DOHH2 (cell line): ENCODE results near the gene KDM2A.

Experiments
- H3F3A ChIP-seq: fragments of 200-600 bp; sonication (generic), shearing (Covaris generic); 2 replicates; pipeline ENCODE4 v1.6.0; 2016; ENCODE audit warnings: antibody characterized with exemption, mild to moderate bottlenecking; ENCODE audit not compliant: control insufficient read depth, insufficient read depth
- H3K27ac ChIP-seq: fragments of 200-600 bp; sonication (generic); 2 replicates; pipeline ENCODE4 v1.5.1; 2014; ENCODE audit warnings: low read depth, mild to moderate bottlenecking, low read length, moderate library complexity
- H3K27me3 ChIP-seq: fragments of 200-600 bp; sonication (generic); 2 replicates; pipeline ENCODE4 v1.6.1; 2014; ENCODE audit warnings: mild to moderate bottlenecking, low read length, mixed read lengths; ENCODE audit not compliant: control insufficient read depth
- H3K36me3 ChIP-seq: fragments of 200-600 bp; sonication (generic); 2 replicates; pipeline ENCODE4 v1.6.1; 2014; ENCODE audit warnings: mild to moderate bottlenecking, low read length, moderate library complexity, mixed read lengths; ENCODE audit not compliant: control insufficient read depth
- H3K4me1 ChIP-seq: fragments of 200-600 bp; sonication (generic); 2 replicates; pipeline ENCODE4 v1.6.1; 2014; ENCODE audit warnings: mild to moderate bottlenecking, low read length, mixed read lengths; ENCODE audit not compliant: control insufficient read depth
- H3K4me2 ChIP-seq: fragments of 200-600 bp; sonication (generic); 2 replicates; pipeline ENCODE4 v1.6.0; 2014; ENCODE audit warnings: mild to moderate bottlenecking, low read length, moderate library complexity
- H3K4me3 ChIP-seq: fragments of 200-600 bp; sonication (generic); 2 replicates; pipeline ENCODE4 v1.5.1; 2014; ENCODE audit warnings: mild to moderate bottlenecking, low read length, mixed read lengths
- H3K79me2 ChIP-seq: fragments of 200-600 bp; sonication (generic); 2 replicates; pipeline ENCODE4 v1.6.1; 2014; ENCODE audit warnings: mild to moderate bottlenecking, low read length, mixed read lengths; ENCODE audit not compliant: control insufficient read depth
- H3K9me2 ChIP-seq: fragments of 200-600 bp; sonication (generic); replicated peaks from 2 replicates; pipeline ENCODE4 v1.6.1; 2014; ENCODE audit warnings: mild to moderate bottlenecking, low read length, mixed read lengths; ENCODE audit not compliant: control insufficient read depth
- H3K9me3 ChIP-seq: fragments of 200-600 bp; sonication (generic); 2 replicates; pipeline ENCODE4 v1.6.1; 2014; ENCODE audit warnings: antibody characterized with exemption, low read length, mixed read lengths; ENCODE audit not compliant: control insufficient read depth, insufficient read depth
- H4K20me1 ChIP-seq: fragments of 200-600 bp; sonication (generic); 2 replicates; pipeline ENCODE4 v1.6.0; 2014; ENCODE audit warnings: low read depth, mild to moderate bottlenecking, antibody characterized with exemption, low read length, moderate library complexity; ENCODE audit not compliant: control insufficient read depth, insufficient read depth
- CTCF ChIP-seq: fragments of 200-600 bp; sonication (generic); IDR thresholded peaks from one replicate; pipeline ENCODE4 v1.5.1; 2014; ENCODE audit warnings: antibody characterized with exemption, mild to moderate bottlenecking, low read depth, low read length; ENCODE audit not compliant: poor library complexity, severe bottlenecking
- EZH2phosphoT487 ChIP-seq: fragments of 200-600 bp; sonication (generic); IDR thresholded peaks from 2 replicates; pipeline ENCODE4 v1.6.1; 2017; ENCODE audit warnings: borderline replicate concordance, mild to moderate bottlenecking, antibody characterized with exemption, low read length, moderate library complexity, mixed read lengths

KDM2A gene

DNA sequence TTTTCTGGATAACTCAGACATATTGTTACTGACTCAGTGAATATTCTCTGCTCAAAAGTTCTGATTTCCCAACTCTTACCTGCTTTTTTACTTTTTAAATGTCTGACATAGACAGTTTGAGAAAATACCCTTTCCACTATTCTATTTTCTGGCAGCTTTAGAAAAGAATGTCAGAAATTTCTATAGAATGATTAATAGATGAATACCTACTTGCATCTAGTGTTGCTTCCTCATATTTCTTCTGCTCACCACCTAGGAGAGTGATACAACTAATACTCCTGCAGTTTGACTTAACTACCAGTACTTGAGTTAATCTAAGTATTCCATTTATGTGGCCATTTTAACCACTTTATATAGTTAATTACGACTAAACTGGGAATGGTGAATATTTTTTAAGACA is 55.2 kb downstream of the KDM2A start:
- TF ChIP-seq EZH2phosphoT487 = no peak
- TF ChIP-seq CTCF = no peak
- Histone ChIP-seq H3K4me2 (no peak overlapping the region), H3K9me3 (no peaks in the 10 kb centered on the region), H3F3A (no peaks in the 10 kb centered on the region; the same call in none of the 2 replicates), H3K4me3 (no peak overlapping the region), H3K27ac (no peak overlapping the region), H3K36me3 (peaks cover 7% of the 10 kb centered on the region), H3K27me3 (no peaks in the 10 kb centered on the region), H3K9me2 (no peaks in the 10 kb centered on the region), H4K20me1 (peaks cover 22% of the 10 kb centered on the region), H3K4me1 (no peaks in the 10 kb centered on the region), H3K79me2 (peaks cover 96% of the 10 kb centered on the region)

DNA sequence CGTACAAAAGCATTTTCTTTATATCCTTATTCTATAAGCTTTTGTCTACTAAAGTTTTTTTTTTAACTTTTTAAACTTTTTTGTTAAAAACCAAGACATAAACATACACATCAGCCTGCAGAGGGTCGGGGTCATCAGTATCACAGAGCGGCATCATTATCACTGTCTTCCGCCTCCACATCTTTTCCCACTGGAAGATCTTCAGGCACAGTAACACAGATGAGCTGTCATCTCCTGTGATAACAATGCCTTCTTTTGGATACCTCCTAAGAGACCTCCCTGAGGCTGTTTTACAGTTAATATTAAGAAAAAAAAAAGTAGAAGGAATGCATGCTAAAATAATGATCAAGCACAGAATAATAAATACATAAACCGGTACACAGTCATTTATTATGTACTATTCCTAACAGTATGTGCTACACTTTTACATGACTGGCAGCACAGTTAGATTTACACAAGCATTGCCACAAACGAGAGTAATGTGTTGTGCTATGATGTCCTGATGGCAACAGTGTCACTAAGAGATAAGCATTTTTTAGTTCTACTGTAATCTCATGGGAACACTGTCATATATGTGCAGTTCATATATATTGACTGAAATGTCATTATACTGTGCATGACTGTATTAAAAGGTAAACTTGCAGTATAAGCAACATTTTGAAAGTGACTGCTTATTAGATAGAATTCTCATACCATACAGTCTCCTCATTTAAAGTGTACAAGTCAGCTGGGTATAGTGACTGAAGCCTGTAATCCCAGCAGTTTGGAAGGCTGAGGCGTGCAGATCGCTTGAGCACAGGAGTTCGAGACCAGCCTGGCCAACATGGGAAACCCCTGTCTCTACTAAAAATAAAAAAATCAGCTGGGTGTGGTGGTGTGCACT is 58.6 kb downstream of the KDM2A start:
- H3K9me3 ChIP-seq = no peaks in the 10 kb centered on the region
- H3K79me2 ChIP-seq = peaks cover 72% of the 10 kb centered on the region
- no peak overlapping the region for H3K27ac ChIP-seq
- peaks cover 11% of the 10 kb centered on the region; the same call in 1 of the 2 replicates for H4K20me1 ChIP-seq
- H3K4me3 ChIP-seq = no peak overlapping the region
- H3K9me2 ChIP-seq = no peaks in the 10 kb centered on the region
- H3F3A ChIP-seq = no peaks in the 10 kb centered on the region; the same call in none of the 2 replicates
- H3K4me2 ChIP-seq = no peak overlapping the region
- H3K27me3 ChIP-seq = no peaks in the 10 kb centered on the region
- TF ChIP-seq EZH2phosphoT487 (no peak), CTCF (no peak)
- peaks cover 27% of the 10 kb centered on the region for H3K36me3 ChIP-seq
- H3K4me1 ChIP-seq = no peaks in the 10 kb centered on the region

DNA sequence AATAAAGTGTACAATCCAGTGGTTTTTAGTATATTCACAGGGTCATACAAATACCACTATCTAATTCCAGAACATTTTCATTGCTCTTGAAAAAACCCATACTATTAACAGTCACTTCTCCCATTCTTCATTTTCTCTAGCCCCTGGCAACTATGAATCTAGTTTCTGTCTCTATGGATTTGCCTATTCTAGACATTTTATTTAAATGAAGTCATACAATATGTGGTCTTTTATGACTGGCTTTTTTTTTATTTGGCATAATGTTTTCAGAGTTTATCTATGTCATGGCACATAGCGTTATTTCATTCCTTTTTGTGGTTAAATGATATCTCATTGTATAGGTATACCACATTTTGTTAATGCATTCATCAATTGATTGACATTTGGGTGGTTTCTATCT is 59.4 kb downstream of the KDM2A start:
- Histone ChIP-seq H3K9me2 (no peaks in the 10 kb centered on the region), H3K4me1 (no peaks in the 10 kb centered on the region), H4K20me1 (peaks cover 11% of the 10 kb centered on the region; the same call in 1 of the 2 replicates), H3K9me3 (no peaks in the 10 kb centered on the region), H3K36me3 (peaks cover 34% of the 10 kb centered on the region), H3K27me3 (no peaks in the 10 kb centered on the region), H3K79me2 (peaks cover 64% of the 10 kb centered on the region), H3K4me3 (no peak overlapping the region), H3K27ac (no peak overlapping the region), H3K4me2 (no peak overlapping the region), H3F3A (no peaks in the 10 kb centered on the region; the same call in none of the 2 replicates)
- no peak for TF ChIP-seq CTCF
